B cell (primary cell): ENCODE results near the gene HOXD1.

Experiments
- CTCF ChIP-seq: fragments of 200-600 bp; IDR thresholded peaks from one replicate; pipeline ENCODE4 v1.8.0; 2022; ENCODE audit warnings: antibody characterized with exemption, mild to moderate bottlenecking
- EZH2 ChIP-seq: IDR thresholded peaks from 2 replicates; pipeline ENCODE4 v1.6.1; 2012; ENCODE audit warnings: borderline replicate concordance, low read depth, mild to moderate bottlenecking, moderate library complexity, low read length; ENCODE audit not compliant: insufficient read depth, poor library complexity, severe bottlenecking

GRCh38 chr2:176175709-176176607, 12.5 kb upstream of the HOXD1 start:
- TF ChIP-seq CTCF: no peak
- TF ChIP-seq EZH2: no peak
